Bronchial epithelial cell (primary cell): ENCODE data around the gene DCAKD. TPM values are rescaled to one million over a fixed set of nuclear protein-coding genes. Genes with fewer than 3 reads are reported as not detected.

Experiments used
- DNase-seq: peaks from one replicate; pipeline ENCODE4 v3.0.0-alpha.2; 2010; ENCODE audit warnings: low read depth
- FAIRE-seq: peaks from 2 replicates; lab custom pipeline; 2011; peaks lifted over from hg19 to GRCh38; lab: Jason Lieb, UNC
- H3K27me3 ChIP-seq: 2 replicates; pipeline ENCODE4 v1.5.1; 2011; ENCODE audit warnings: low read length; ENCODE audit not compliant: control insufficient read depth, insufficient read depth
- H3K36me3 ChIP-seq: 2 replicates; pipeline ENCODE4 v1.5.1; 2011; ENCODE audit warnings: low read length; ENCODE audit not compliant: control insufficient read depth, insufficient read depth
- H3K4me3 ChIP-seq: 2 replicates; pipeline ENCODE4 v1.5.1; 2011; ENCODE audit warnings: mild to moderate bottlenecking, low read depth, low read length, control low read depth
- total RNA-seq: library from RNA; depleted of rRNA; stranded (reverse); fragments of >200 nt; gene quantifications from 2 replicates; pipeline ENCODE4 v1.2.1, GENCODE V29; 2014
- TF ChIP-seq, protein P1 (sequence below): IDR thresholded peaks from 2 replicates; pipeline ENCODE4 v1.5.1; 2011; ENCODE audit warnings: mild to moderate bottlenecking, moderate library complexity, low read length, control low read depth, inconsistent platforms; ENCODE audit not compliant: insufficient read depth, severe bottlenecking

Gene DCAKD
- total RNA-seq, 1 donor from 2014 or later: 18.2 TPM

- no peak for FAIRE-seq
- no peak overlapping the region for H3K4me3 ChIP-seq
- TF ChIP-seq, protein P1, sequence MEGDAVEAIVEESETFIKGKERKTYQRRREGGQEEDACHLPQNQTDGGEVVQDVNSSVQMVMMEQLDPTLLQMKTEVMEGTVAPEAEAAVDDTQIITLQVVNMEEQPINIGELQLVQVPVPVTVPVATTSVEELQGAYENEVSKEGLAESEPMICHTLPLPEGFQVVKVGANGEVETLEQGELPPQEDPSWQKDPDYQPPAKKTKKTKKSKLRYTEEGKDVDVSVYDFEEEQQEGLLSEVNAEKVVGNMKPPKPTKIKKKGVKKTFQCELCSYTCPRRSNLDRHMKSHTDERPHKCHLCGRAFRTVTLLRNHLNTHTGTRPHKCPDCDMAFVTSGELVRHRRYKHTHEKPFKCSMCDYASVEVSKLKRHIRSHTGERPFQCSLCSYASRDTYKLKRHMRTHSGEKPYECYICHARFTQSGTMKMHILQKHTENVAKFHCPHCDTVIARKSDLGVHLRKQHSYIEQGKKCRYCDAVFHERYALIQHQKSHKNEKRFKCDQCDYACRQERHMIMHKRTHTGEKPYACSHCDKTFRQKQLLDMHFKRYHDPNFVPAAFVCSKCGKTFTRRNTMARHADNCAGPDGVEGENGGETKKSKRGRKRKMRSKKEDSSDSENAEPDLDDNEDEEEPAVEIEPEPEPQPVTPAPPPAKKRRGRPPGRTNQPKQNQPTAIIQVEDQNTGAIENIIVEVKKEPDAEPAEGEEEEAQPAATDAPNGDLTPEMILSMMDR: no peak
- peaks cover 2% of the 10 kb centered on the region for H3K27me3 ChIP-seq
- no peak for DNase-seq
- no peaks in the 10 kb centered on the region for H3K36me3 ChIP-seq
These were observed 59.0 kb downstream of the DCAKD start for GRCh38 chr17:44992242-44992939.

DNA sequence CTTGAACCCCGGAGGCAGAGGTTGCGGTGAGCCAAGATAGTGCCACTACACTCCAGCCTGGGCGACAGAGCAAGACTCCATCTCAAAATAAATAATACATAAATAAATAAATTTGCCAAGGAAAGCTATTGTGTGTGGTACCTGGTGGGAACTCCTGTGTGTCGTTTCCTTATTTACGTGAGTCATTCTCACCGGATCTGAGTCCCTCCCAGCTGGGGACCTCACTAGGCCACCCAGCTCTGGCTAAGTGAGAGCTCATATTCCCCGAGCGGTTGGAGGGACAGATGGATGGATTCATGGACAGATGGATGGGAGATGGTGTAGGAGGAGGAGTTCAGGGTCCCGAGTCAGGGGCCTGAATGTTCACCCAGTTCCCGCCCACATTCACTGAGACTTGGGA is 60.4 kb downstream of the DCAKD start:
- TF ChIP-seq, protein P1: no peak
- DNase-seq (peak; percentile 9), FAIRE-seq (no peak)
- Histone ChIP-seq H3K4me3 (no peak overlapping the region), H3K27me3 (peaks cover 5% of the 10 kb centered on the region), H3K36me3 (no peaks in the 10 kb centered on the region)

GRCh38 chr17:44989552-44990138 is 61.8 kb downstream of the DCAKD start:
- Histone ChIP-seq H3K27me3 (peaks cover 6% of the 10 kb centered on the region), H3K36me3 (no peaks in the 10 kb centered on the region), H3K4me3 (no peak overlapping the region)
- TF ChIP-seq, protein P1: no peak
- FAIRE-seq (no peak), DNase-seq (no peak)

GRCh38 chr17:44988044-44988942 is 63.1 kb downstream of the DCAKD start:
- FAIRE-seq (no peak), DNase-seq (no peak)
- no peaks in the 10 kb centered on the region for H3K36me3 ChIP-seq
- TF ChIP-seq, protein P1: no peak
- H3K27me3 ChIP-seq: peaks cover 6% of the 10 kb centered on the region
- no peak overlapping the region for H3K4me3 ChIP-seq

DNA sequence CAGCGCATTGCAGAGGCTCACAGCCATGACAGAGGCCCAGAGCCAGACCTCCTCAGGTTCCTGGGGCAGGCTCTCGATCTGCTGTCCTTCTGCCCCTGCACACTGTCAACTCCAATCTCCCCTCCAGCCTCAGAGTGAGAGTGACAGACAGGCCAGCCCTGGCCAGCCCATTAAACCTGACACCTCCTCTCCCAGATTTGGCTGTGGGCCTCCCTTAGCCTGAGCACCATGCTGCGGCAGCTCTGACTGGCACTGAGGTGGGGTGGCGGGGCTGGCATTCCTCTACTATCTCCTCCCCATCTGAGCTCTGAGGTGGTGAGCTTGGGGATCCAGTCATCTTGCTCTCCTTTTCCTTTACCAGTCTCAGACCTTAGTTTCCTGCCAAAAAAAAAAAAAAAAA is 67.9 kb downstream of the DCAKD start:
- FAIRE-seq (no peak), DNase-seq (no peak)
- Histone ChIP-seq H3K36me3 (no peaks in the 10 kb centered on the region), H3K27me3 (peaks cover 6% of the 10 kb centered on the region), H3K4me3 (no peak overlapping the region)
- TF ChIP-seq, protein P1: no peak
